ENCODE data around the gene DCAF11.
A peak's percentile ranks its signal among the peaks of the same experiment; 100 is the strongest.

DCAF11 gene

GRCh38 chr14:24137529-24138395 is 23.2 kb downstream of the DCAF11 start:
- H3K4me3 Mint-ChIP-seq = peak overlapping the region; percentile 93
- CTCF ChIA-PET = interaction anchor here (0.9 to 4.0 kb wide), 4 partner anchors 8 to 80 kb away, joined by 3 to 16 read pairs (median 4); partner anchors contain the start of genes IRF9, PSME2 and RNF31
- no peaks in the 10 kb centered on the region for H3K9me3 Mint-ChIP-seq
- H3K36me3 Mint-ChIP-seq = peaks cover 39% of the 10 kb centered on the region
- H3K27ac Mint-ChIP-seq = peak overlapping the region; percentile 93
- DNase-seq = no peak
- peaks cover 58% of the 10 kb centered on the region for H3K4me1 Mint-ChIP-seq
- H3K27me3 Mint-ChIP-seq = no peaks in the 10 kb centered on the region

DNA sequence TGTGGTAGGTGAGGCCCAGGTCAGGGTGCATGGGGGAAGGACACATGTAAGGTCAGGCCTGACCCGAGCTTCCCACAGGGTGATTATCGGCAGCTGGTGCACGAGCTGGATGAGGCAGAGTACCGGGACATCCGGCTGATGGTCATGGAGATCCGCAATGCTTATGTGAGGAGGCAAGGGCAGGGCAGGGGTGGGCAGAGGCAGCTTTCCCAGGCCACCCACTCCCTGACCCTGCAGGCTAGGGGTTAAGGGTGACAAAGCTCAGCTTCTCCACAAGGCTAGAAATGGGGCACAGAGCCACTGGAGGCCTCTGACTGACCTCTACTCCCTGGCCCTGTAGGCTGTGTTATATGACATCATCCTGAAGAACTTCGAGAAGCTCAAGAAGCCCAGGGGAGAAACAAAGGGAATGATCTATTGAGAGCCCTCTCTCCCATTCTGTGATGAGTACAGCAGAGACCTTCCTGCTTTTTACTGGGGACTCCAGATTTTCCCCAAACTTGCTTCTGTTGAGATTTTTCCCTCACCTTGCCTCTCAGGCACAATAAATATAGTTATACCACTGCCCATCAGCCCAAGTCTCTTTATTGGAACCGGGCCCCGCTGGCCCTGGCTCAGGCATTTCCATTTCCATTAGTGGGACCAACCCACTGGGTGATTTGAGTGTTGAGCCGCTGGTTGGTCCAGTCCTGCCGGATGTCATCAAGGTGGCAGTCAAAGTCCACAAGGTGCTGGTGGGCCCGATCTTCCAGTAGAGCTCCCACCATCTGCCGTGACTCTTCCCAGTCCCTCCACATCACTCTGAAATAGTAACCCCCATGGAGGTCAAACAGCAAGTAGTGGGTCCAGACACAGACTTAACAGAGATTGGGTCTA is 24.1 kb downstream of the DCAF11 start:
- CTCF ChIA-PET = no interaction called here
- Mint-ChIP-seq H3K4me3 (peak overlapping the region; percentile 95), H3K4me1 (peaks cover 61% of the 10 kb centered on the region), H3K27me3 (no peaks in the 10 kb centered on the region), H3K36me3 (peaks cover 48% of the 10 kb centered on the region), H3K27ac (peak overlapping the region; percentile 67), H3K9me3 (no peaks in the 10 kb centered on the region)
- no peak for DNase-seq

DNA sequence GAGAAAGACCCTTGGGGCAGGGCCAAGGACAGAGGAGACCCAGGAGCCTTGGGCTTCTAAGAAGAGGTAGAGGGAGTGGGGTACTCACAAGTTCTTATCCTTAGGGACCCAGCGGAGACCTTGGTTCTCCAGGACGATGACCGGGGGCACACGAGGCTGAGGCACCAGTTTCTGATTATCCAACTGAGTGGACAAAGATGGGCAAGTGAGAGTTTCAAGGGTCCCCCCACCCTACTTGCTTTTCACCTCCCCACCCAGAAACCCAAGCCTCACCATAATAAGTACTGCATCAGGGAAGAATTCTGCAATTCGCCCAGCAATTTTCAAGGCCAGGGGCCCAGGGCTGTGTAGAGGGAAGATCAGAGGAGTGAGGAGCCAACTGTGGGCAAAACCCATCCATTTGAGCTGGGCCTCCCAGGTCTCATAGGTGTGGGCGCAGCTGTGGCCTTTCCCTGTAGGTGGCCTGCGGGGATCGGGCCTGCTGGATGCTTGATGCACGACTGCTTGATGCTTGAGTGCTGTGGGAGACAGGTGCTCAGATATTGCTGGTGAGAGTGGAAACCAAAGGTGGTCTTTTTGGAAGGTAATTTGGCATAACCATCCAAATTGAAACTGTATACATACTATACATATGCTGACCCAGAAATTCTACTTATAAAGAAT is 24.8 kb downstream of the DCAF11 start:
- Mint-ChIP-seq H3K4me1 (peaks cover 66% of the 10 kb centered on the region), H3K27ac (peak overlapping the region; percentile 52), H3K36me3 (peaks cover 52% of the 10 kb centered on the region), H3K4me3 (peak overlapping the region; percentile 95), H3K9me3 (no peaks in the 10 kb centered on the region), H3K27me3 (no peaks in the 10 kb centered on the region)
- DNase-seq = peak; percentile 52
- CTCF ChIA-PET = no interaction called here

DNA sequence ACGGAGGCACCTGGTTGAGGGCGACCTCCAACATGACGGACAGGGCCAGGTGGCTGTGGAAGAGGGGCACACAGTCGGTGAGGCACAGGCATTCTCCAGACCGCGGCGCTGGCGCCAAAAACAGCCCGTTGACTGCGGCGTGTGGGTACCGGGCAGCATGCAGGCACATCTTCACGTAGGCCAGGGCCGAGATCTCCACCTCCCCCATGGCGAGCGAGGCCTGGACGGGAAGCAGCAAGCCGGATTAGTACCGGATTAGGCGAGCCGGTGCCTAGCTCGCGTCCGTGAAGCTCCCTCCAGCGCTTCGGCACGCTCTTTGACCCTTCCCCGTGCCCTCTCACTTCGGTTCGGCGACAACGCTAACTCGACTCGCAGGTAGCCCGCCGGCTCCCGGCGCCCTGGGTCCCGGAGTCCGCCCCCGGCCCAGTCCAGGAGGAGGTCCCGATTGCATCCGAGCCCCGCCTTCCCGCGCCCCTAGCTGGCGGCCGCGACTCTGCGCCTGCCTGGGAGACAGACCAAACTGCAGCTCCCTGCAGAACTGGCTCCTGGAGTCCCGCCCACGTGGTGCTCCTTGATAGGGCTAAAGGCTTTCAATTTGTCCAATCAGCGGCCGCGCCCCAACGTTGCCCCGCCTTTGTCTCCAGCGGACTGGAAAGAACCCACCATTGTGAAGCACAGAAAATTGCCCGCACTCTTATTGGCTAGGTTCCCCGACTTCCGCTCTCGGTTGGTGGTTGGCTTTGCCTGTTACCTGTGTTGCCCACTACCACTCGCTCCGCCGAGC is 26.7 kb downstream of the DCAF11 start, which contains the start of gene EMC9:
TSS of gene EMC9 (minus strand) at position 495 of the 784 bp plus-strand sequence. CDS start at position 208, 287 bp downstream.
- CTCF ChIA-PET = interaction anchor here (0.7 to 1.7 kb wide), 4 partner anchors 19 to 83 kb away, joined by 3 to 10 read pairs (median 4); partner anchors contain the start of genes IRF9 and PCK2

DNA sequence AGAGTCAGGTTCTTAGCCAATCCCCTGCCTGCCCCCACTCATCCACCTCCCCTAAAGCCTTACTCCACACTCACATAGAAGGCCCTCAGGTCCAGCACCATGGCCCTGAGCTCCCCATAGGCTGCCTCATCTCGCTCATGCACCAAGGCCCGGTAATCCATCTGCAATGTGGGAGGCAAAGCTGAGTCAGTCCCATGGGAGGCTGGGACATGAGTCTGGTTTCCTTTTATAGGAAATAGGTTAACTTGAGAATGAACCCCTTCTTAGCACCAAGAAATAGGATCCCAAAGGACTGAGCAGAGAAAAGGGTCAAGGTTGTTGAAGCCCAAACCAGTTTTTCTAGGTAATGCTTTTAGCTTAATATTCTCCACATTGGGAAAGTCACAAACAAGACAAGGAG is 28.9 kb downstream of the DCAF11 start:
- Mint-ChIP-seq H3K27me3 (no peaks in the 10 kb centered on the region), H3K27ac (peak overlapping the region; percentile 75), H3K9me3 (no peaks in the 10 kb centered on the region), H3K4me3 (peak overlapping the region; percentile 42), H3K4me1 (peaks cover 61% of the 10 kb centered on the region), H3K36me3 (peaks cover 59% of the 10 kb centered on the region)
- DNase-seq = no peak
- CTCF ChIA-PET = interaction anchor here (1.1 to 2.3 kb wide), 3 partner anchors 18 to 99 kb away, joined by 3 to 11 read pairs (median 4); partner anchors contain the start of genes DCAF11, IRF9, NRL and TINF2

More for the DNA sequence above, 26.7 kb downstream of the DCAF11 start, which contains the start of gene EMC9:
- Mint-ChIP-seq H3K9me3 (no peaks in the 10 kb centered on the region), H3K4me3 (peak within 1 kb of the TSS; percentile 95), H3K36me3 (peaks cover 68% of the 10 kb centered on the region), H3K27me3 (no peaks in the 10 kb centered on the region), H3K27ac (peak within 1 kb of the TSS; percentile 80), H3K4me1 (peaks cover 74% of the 10 kb centered on the region)
- peak; percentile 100 for DNase-seq

DNA sequence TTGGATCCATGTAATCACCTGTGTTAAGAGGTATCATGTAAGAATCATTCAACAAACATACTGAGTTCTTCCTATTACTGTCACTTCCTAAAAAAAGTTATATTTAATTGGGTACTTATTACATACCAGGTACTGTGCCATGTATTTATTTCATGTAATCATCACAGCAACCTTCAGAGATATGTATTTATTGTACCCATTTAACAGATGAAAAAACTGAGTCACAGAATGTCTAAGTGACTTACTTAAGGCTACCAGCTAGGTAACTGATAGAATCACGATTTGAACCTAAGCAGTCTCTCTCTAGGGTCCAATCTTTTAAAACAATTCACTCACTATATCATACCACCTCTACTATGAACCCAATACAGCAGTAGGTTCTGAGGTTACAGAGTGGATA is 29.9 kb downstream of the DCAF11 start:
- CTCF ChIA-PET = interaction anchor here (1.5 to 2.3 kb wide), 2 partner anchors 17 to 98 kb away, joined by 3 to 11 read pairs; partner anchors contain the start of genes IRF9 and TINF2
- no peak for DNase-seq
- peak overlapping the region; percentile 24 for H3K27ac Mint-ChIP-seq
- H3K36me3 Mint-ChIP-seq = peaks cover 58% of the 10 kb centered on the region
- H3K4me3 Mint-ChIP-seq = peak overlapping the region; percentile 39
- H3K9me3 Mint-ChIP-seq = no peaks in the 10 kb centered on the region
- H3K27me3 Mint-ChIP-seq = no peaks in the 10 kb centered on the region
- peaks cover 62% of the 10 kb centered on the region for H3K4me1 Mint-ChIP-seq

GRCh38 chr14:24145219-24145618 is 30.6 kb downstream of the DCAF11 start:
- Mint-ChIP-seq H3K27ac (peak overlapping the region; percentile 99), H3K4me1 (peaks cover 63% of the 10 kb centered on the region), H3K27me3 (no peaks in the 10 kb centered on the region), H3K36me3 (peaks cover 57% of the 10 kb centered on the region), H3K4me3 (peak overlapping the region; percentile 93), H3K9me3 (no peaks in the 10 kb centered on the region)
- CTCF ChIA-PET = interaction anchor here (1.2 to 8.0 kb wide), 3 partner anchors 9 to 37 kb away, joined by 6 to 67 read pairs (median 16); partner anchors contain the start of genes IRF9 and PSME1
- DNase-seq = no peak

- H3K9me3 Mint-ChIP-seq = no peaks in the 10 kb centered on the region
- no peak for DNase-seq
- peaks cover 65% of the 10 kb centered on the region for H3K4me1 Mint-ChIP-seq
- CTCF ChIA-PET = interaction anchor here (1.2 to 8.0 kb wide), 3 partner anchors 10 to 37 kb away, joined by 6 to 67 read pairs (median 16); partner anchors contain the start of genes IRF9 and PSME1
- peaks cover 62% of the 10 kb centered on the region for H3K36me3 Mint-ChIP-seq
- H3K4me3 Mint-ChIP-seq = peak overlapping the region; percentile 93
- peak overlapping the region; percentile 99 for H3K27ac Mint-ChIP-seq
- no peaks in the 10 kb centered on the region for H3K27me3 Mint-ChIP-seq
Measured at GRCh38 chr14:24145690-24146452, 31.3 kb downstream of the DCAF11 start.

DNA sequence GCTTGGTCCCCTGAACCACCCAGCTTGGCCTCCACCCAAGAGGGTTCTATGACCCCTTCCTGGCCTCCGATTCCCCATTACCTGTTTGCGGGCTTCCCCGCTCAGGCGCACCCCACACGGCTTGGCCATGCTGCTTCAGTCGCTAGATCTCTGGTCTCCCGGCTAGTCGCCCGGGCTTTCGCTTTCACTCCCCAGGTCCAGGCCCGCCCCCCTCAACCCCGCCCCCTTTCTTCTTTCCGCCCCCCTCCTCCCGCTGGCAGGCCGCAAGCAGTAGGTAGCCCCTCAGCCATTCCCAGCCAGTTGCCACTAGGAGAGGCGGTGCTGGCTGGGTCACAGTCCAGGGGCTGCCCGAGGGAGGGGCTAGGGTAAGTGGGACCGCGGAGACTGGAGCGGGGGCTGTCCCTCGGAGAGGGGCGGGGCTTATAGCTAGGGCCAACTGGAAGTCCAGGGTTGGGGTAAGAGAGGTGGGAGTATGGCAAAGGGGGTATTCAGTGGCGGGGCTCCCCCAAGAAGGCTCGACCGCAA is 31.9 kb downstream of the DCAF11 start, which contains the start of gene PSME2:
TSS of gene PSME2 (minus strand) at position 158 of the 525 bp plus-strand sequence. CDS start at position 129, 29 bp downstream.
- no peaks in the 10 kb centered on the region for H3K27me3 Mint-ChIP-seq
- no peaks in the 10 kb centered on the region for H3K9me3 Mint-ChIP-seq
- peaks cover 65% of the 10 kb centered on the region for H3K4me1 Mint-ChIP-seq
- H3K36me3 Mint-ChIP-seq = peaks cover 63% of the 10 kb centered on the region
- peak; percentile 93 for DNase-seq
- peak within 1 kb of the TSS; percentile 93 for H3K4me3 Mint-ChIP-seq
- CTCF ChIA-PET = interaction anchor here (0.8 to 8.0 kb wide), 6 partner anchors 11 to 285 kb away, joined by 3 to 67 read pairs (median 6); partner anchors contain the start of genes CIDEB, IRF9 and PSME1
- H3K27ac Mint-ChIP-seq = peak within 1 kb of the TSS; percentile 99

DNA sequence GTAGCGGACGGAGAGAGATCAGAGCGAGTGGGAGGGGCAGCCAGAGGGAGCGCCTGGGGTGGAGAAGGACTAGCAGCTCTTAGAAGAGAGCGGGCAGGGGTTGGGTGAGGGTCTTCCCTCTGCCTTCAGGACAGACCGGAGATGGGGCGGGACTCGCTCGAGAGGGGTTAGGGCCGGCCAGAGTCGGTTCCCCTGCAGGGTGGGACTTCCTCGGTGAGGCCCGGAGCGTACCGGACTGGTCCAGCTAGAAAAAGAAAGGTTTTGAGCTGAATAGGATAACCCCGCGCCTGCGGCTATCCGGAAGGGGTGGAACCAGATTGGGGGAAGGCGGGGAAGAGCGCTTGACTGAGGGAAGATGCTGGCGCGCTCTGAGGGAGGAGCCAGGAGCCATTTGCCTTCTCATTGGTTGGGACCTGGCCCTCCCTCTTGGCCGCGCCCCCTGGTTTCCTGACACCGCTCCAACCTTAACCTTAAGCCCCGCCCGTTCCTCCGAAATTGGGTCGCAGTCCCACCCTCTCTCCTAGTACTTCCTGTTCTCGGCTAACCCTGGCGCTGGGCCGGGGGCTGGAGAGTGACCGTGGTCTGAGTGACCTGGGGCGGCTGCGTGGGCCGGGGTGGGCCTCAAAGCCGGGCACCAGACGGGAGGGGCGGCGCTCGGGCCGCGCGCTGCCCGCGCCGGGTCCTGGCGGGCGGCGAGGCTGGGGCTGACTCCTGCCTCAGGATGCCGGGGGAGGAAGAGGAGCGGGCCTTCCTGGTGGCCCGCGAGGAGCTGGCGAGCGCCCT is 32.6 kb downstream of the DCAF11 start, which contains the start of gene RNF31:
TSS of gene RNF31 (plus strand) at position 521 of the 783 bp plus-strand sequence. CDS start at position 722, 201 bp downstream.
- peaks cover 65% of the 10 kb centered on the region for H3K4me1 Mint-ChIP-seq
- DNase-seq = peak; percentile 100
- peaks cover 67% of the 10 kb centered on the region for H3K36me3 Mint-ChIP-seq
- peak within 1 kb of the TSS; percentile 93 for H3K4me3 Mint-ChIP-seq
- H3K27me3 Mint-ChIP-seq = no peaks in the 10 kb centered on the region
- CTCF ChIA-PET = interaction anchor here (0.8 to 8.0 kb wide), 7 partner anchors 10 to 284 kb away, joined by 3 to 67 read pairs (median 4); partner anchors contain the start of genes CIDEB, IRF9 and PSME1
- H3K9me3 Mint-ChIP-seq = no peaks in the 10 kb centered on the region
- H3K27ac Mint-ChIP-seq = peak within 1 kb of the TSS; percentile 99
